ENCODE data around the gene IL37.

The IL37 gene

GRCh38 chr2:112910865-112911264, at the start of gene IL37:
Gene IL37, plus strand, starts transcription at chr2:112911165. Its CDS starts 1,848 bp downstream, at chr2:112913013.
- DNase-seq, result no peak

- DNase-seq, result no peak
These were observed 46.9 kb upstream of the IL37 start for GRCh38 chr2:112864072-112864471.

GRCh38 chr2:112866128-112866835, 44.7 kb upstream of the IL37 start:
- DNase-seq, result no peak

- DNase-seq, result no peak
These were observed 43.0 kb upstream of the IL37 start for GRCh38 chr2:112867701-112868631.

- peak; percentile 73 for DNase-seq
These were observed 41.6 kb upstream of the IL37 start for GRCh38 chr2:112869258-112869842.

- DNase-seq, result no peak
These were observed 39.8 kb upstream of the IL37 start for GRCh38 chr2:112870841-112871835.

- no peak for DNase-seq
These were observed 34.6 kb upstream of the IL37 start for GRCh38 chr2:112876257-112876970.

- peak; percentile 54 for DNase-seq
These were observed 34.0 kb upstream of the IL37 start for GRCh38 chr2:112876971-112877361.

GRCh38 chr2:112877423-112877822, 33.5 kb upstream of the IL37 start:
- DNase-seq, result peak; percentile 95

GRCh38 chr2:112879491-112880041, 31.4 kb upstream of the IL37 start:
- no peak for DNase-seq

- peak; percentile 78 for DNase-seq
These were observed 30.9 kb upstream of the IL37 start for GRCh38 chr2:112880091-112880531.

- DNase-seq, result no peak
These were observed 30.3 kb upstream of the IL37 start for GRCh38 chr2:112880696-112881095.

- peak; percentile 95 for DNase-seq
These were observed 29.6 kb upstream of the IL37 start for GRCh38 chr2:112881217-112881985.

GRCh38 chr2:112883669-112884068, 27.3 kb upstream of the IL37 start:
- DNase-seq, result no peak

- DNase-seq, result peak; percentile 22
These were observed 26.0 kb upstream of the IL37 start for GRCh38 chr2:112884869-112885505.

- DNase-seq, result no peak
These were observed 25.5 kb upstream of the IL37 start for GRCh38 chr2:112885506-112885902.

- DNase-seq, result peak; percentile 36
These were observed 24.7 kb upstream of the IL37 start for GRCh38 chr2:112886291-112886690.

GRCh38 chr2:112887964-112888749, 22.8 kb upstream of the IL37 start:
- DNase-seq, result no peak

GRCh38 chr2:112889976-112890375, 21.0 kb upstream of the IL37 start:
- no peak for DNase-seq
